IMR-90 (cell line): ENCODE data around the gene DENND6B.

Source experiments
- BHLHE40 ChIP-seq: fragments of 150-350 bp; IDR thresholded peaks from 2 replicates; pipeline ENCODE4 v1.6.1; 2016; ENCODE audit warnings: mild to moderate bottlenecking, low read depth, low read length
- CEBPB ChIP-seq: IDR thresholded peaks from 2 replicates; pipeline ENCODE4 v1.6.1; 2012; ENCODE audit warnings: low read depth, low read length, improper control_type of control experiment
- CHD1 ChIP-seq: IDR thresholded peaks from 2 replicates; pipeline ENCODE4 v1.6.1; 2012; ENCODE audit warnings: low read depth, low read length, improper control_type of control experiment
- CTCF ChIP-seq: conservative IDR thresholded peaks from 2 replicates; pipeline ENCODE4 v1.5.1; 2012; ENCODE audit warnings: mild to moderate bottlenecking, low read depth, low read length, improper control_type of control experiment
- ELK1 ChIP-seq: fragments of 150-350 bp; IDR thresholded peaks from 2 replicates; pipeline ENCODE4 v1.6.1; 2016; ENCODE audit warnings: low read depth, mild to moderate bottlenecking, low read length, moderate library complexity, borderline replicate concordance
- FOS ChIP-seq: fragments of 150-350 bp; IDR thresholded peaks from 2 replicates; pipeline ENCODE4 v1.6.1; 2016; ENCODE audit warnings: low read depth, low read length
- MAFK ChIP-seq: IDR thresholded peaks from 2 replicates; pipeline ENCODE4 v1.6.1; 2012; ENCODE audit warnings: low read depth, low read length, improper control_type of control experiment
- MAZ ChIP-seq: IDR thresholded peaks from 2 replicates; pipeline ENCODE4 v1.6.1; 2012; ENCODE audit warnings: low read depth, mild to moderate bottlenecking, low read length, improper control_type of control experiment, moderate library complexity, borderline replicate concordance
- MXI1 ChIP-seq: IDR thresholded peaks from 2 replicates; pipeline ENCODE4 v1.6.1; 2012; ENCODE audit warnings: low read depth, mild to moderate bottlenecking, low read length, moderate library complexity, borderline replicate concordance
- POLR2A ChIP-seq: IDR thresholded peaks from 2 replicates; pipeline ENCODE4 v1.6.1; 2012; ENCODE audit warnings: mild to moderate bottlenecking, low read depth, low read length
- RAD21 ChIP-seq: IDR thresholded peaks from 2 replicates; pipeline ENCODE4 v1.6.1; 2012; ENCODE audit warnings: low read length, improper control_type of control experiment
- SMC3 ChIP-seq: fragments of 150-350 bp; IDR thresholded peaks from 2 replicates; pipeline ENCODE4 v1.6.1; 2016; ENCODE audit warnings: low read depth, mild to moderate bottlenecking, antibody characterized with exemption, low read length, moderate library complexity
- USF2 ChIP-seq: fragments of 150-350 bp; IDR thresholded peaks from 2 replicates; pipeline ENCODE4 v1.6.1; 2017; ENCODE audit warnings: mild to moderate bottlenecking, antibody characterized with exemption, low read length, low read depth

- TF ChIP-seq USF2 (no peak), CTCF (no peak), POLR2A (no peak), RAD21 (no peak), MXI1 (no peak), ELK1 (no peak), MAFK (no peak), FOS (no peak), MAZ (no peak), CHD1 (no peak), BHLHE40 (no peak), CEBPB (no peak), SMC3 (no peak)
Measured at GRCh38 chr22:50298266-50298637, 28.6 kb downstream of the DENND6B start.
